Naive thymus-derived CD4-positive, alpha-beta T cell (primary cell): ENCODE measurements around the gene VPS11. TPM values are rescaled to one million over a fixed set of nuclear protein-coding genes. Genes with fewer than 3 reads are reported as not detected.

Experiments used
- ATAC-seq: fragments of 150-1000 bp; cut with Tn5 transposase; 2 replicates; pipeline ENCODE4 v1.10.0; 2021; ENCODE audit warnings: mild to moderate bottlenecking, moderate library complexity
- CTCF ChIA-PET: fragments of 350-600 bp; sonication (Branson Sonifier 250); formaldehyde crosslinking; loops from one replicate; lab custom pipeline; 2021; ENCODE audit warnings: antibody characterized with exemption; lab: Charles Lee
- POLR2A ChIA-PET: fragments of 350-600 bp; sonication (Branson Sonifier 250); formaldehyde crosslinking; loops from one replicate; lab custom pipeline; 2021; ENCODE audit warnings: antibody characterized with exemption, inconsistent platforms; lab: Charles Lee
- DNase-seq, 9 donors: peaks; one replicate each; pipeline versions ENCODE4 v3.0.0 to v3.0.0-alpha.2; 2020 to 2022; ENCODE audit warnings: mixed read lengths in 1 of 9
- H3K27ac ChIP-seq: one replicate; pipeline ENCODE4 v1.7.0; 2013; ENCODE audit warnings: mild to moderate bottlenecking, low read depth, low read length, moderate library complexity
- H3K27me3 ChIP-seq, 2 donors: one replicate each; pipeline ENCODE4 v1.7.0; 2013; ENCODE audit warnings: low read length in 2 of 2, mild to moderate bottlenecking in 2 of 2, moderate library complexity in 2 of 2; ENCODE audit not compliant: control insufficient read depth in 2 of 2, insufficient read depth in 2 of 2
- H3K36me3 ChIP-seq, 3 experiments: 1 replicate in 2 of 3; 2 replicates in 1 of 3; pipeline ENCODE4 v1.7.0; 2013; ENCODE audit warnings: low read length in 3 of 3, mild to moderate bottlenecking in 3 of 3, moderate library complexity in 1 of 3; ENCODE audit not compliant: insufficient read depth in 3 of 3, control insufficient read depth in 2 of 3
- H3K4me1 ChIP-seq, 2 donors: one replicate each; pipeline ENCODE4 v1.7.0; 2013; ENCODE audit warnings: low read length in 2 of 2, mild to moderate bottlenecking in 2 of 2, moderate library complexity in 1 of 2; ENCODE audit not compliant: control insufficient read depth in 2 of 2, insufficient read depth in 2 of 2
- H3K4me3 ChIP-seq: 2 replicates; pipeline ENCODE4 v1.7.0; 2013; ENCODE audit warnings: mild to moderate bottlenecking, low read length
- H3K9me3 ChIP-seq, 3 experiments: 1 replicate in 2 of 3; 2 replicates in 1 of 3; pipeline ENCODE4 v1.7.0; 2013; ENCODE audit warnings: low read length in 3 of 3; ENCODE audit not compliant: control insufficient read depth in 2 of 3
- H3K27ac Mint-ChIP-seq, 9 donors: one replicate each; pipeline ENCODE4 v1.8.0; 2020 to 2022; ENCODE audit warnings: mixed read lengths in 9 of 9, mild to moderate bottlenecking in 8 of 9, moderate library complexity in 5 of 9, inconsistent platforms in 2 of 9
- H3K27me3 Mint-ChIP-seq, 5 donors: one replicate each; pipeline ENCODE4 v1.8.0; 2021 to 2022; ENCODE audit warnings: mixed read lengths in 5 of 5, mild to moderate bottlenecking in 1 of 5
- H3K36me3 Mint-ChIP-seq, 5 donors: one replicate each; pipeline ENCODE4 v1.8.0; 2020 to 2022; ENCODE audit warnings: mixed read lengths in 5 of 5, mild to moderate bottlenecking in 3 of 5, inconsistent platforms in 1 of 5
- H3K4me1 Mint-ChIP-seq, 7 donors: one replicate each; pipeline ENCODE4 v1.8.0; 2020 to 2022; ENCODE audit warnings: mixed read lengths in 7 of 7, mild to moderate bottlenecking in 3 of 7, inconsistent platforms in 1 of 7
- H3K4me3 Mint-ChIP-seq, 10 donors: one replicate each; pipeline ENCODE4 v1.8.0; 2020 to 2022; ENCODE audit warnings: mild to moderate bottlenecking in 10 of 10, mixed read lengths in 10 of 10, moderate library complexity in 6 of 10, inconsistent platforms in 2 of 10
- H3K9me3 Mint-ChIP-seq, 11 donors: one replicate each; pipeline ENCODE4 v1.8.0; 2020 to 2022; ENCODE audit warnings: mixed read lengths in 11 of 11, mild to moderate bottlenecking in 4 of 11, inconsistent platforms in 1 of 11, moderate library complexity in 1 of 11
- intact Hi-C, 2 donors: fragments of 100-400 bp; cut with micrococcal nuclease; formaldehyde crosslinking; loops; one replicate each; pipeline ENCODE4 v1.15.1; 2023
- polyA plus RNA-seq, 2 donors: library from polyadenylated mRNA; unstranded; fragments of 300-500 nt; fragmentation: Illumina TruSeq; gene quantifications; one replicate each; pipeline ENCODE4 v1.2.3, GENCODE V29; 2021
- total RNA-seq, 6 experiments: library from RNA in 5 of 6; stranded (reverse) in 5 of 6; gene quantifications; 1 replicate in 5 of 6; 2 replicates in 1 of 6; pipeline ENCODE4 v1.2.3 and lab custom pipeline; 2021 to 2026

VPS11 gene
- total and polyA plus RNA-seq, 7 experiments from 2014 or later, result 39.0 to 73.9 (median 57.1) TPM

DNA sequence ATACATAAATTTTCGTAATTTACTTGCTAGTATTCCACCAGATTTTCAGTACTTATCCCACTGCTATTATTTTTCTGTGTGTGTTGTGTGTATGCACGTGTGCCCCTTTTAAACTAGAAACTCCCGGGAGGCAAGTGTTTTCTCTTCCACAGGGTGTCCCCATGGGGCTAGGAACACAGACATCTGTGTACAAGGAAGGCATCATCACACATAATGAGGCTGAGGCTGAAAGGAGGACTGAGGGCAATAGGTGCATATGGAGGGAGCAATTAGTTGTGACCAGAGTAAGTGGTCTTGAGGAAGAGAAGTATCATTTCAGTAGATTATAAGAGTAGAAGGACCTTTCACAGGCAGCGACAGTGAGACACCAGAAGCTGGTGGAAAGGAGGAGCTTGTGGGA is 36.2 kb downstream of the VPS11 start:
- intact Hi-C loops, result loop anchor here (2.0 to 5.0 kb wide), 7 partner anchors 73 to 1871 kb away; partner anchors contain the start of genes BCL9L (in 1 of the 2), CENATAC (in 1 of the 2), DDX6 (in 1 of the 2) and KMT2A (in 1 of the 2)
- Histone ChIP-seq H3K36me3 (peaks cover 0 to 4% (median 0%) of the 10 kb centered on the region in 3 experiments), H3K27ac (no peak overlapping the region), H3K4me1 (peaks cover 24 to 30% of the 10 kb centered on the region in 2 donors), H3K4me3 (no peak overlapping the region), H3K27me3 (no peaks in the 10 kb centered on the region), H3K9me3 (no peaks in the 10 kb centered on the region)
- H3K27ac Mint-ChIP-seq, result peak overlapping the region; percentile 85 to 99 (median 99)
- peaks cover 0 to 4% (median 0%) of the 10 kb centered on the region in 5 donors for H3K36me3 Mint-ChIP-seq
- ChIA-PET POLR2A (interaction anchor here (0.8 to 20.2 kb wide), 4 partner anchors 9 to 532 kb away, joined by 3 to 435 read pairs (median 3); partner anchors contain the start of genes ARCN1 and HINFP), CTCF (no interaction called here)
- ATAC-seq (no peak), DNase-seq (peak in 1 of 9 donors; percentile 17)
- no peaks in the 10 kb centered on the region for H3K9me3 Mint-ChIP-seq
- H3K27me3 Mint-ChIP-seq, result no peaks in the 10 kb centered on the region
- peak overlapping the region; percentile 41 to 100 (median 82) for H3K4me3 Mint-ChIP-seq
- peaks cover 30 to 70% (median 54%) of the 10 kb centered on the region in 7 donors for H3K4me1 Mint-ChIP-seq

DNA sequence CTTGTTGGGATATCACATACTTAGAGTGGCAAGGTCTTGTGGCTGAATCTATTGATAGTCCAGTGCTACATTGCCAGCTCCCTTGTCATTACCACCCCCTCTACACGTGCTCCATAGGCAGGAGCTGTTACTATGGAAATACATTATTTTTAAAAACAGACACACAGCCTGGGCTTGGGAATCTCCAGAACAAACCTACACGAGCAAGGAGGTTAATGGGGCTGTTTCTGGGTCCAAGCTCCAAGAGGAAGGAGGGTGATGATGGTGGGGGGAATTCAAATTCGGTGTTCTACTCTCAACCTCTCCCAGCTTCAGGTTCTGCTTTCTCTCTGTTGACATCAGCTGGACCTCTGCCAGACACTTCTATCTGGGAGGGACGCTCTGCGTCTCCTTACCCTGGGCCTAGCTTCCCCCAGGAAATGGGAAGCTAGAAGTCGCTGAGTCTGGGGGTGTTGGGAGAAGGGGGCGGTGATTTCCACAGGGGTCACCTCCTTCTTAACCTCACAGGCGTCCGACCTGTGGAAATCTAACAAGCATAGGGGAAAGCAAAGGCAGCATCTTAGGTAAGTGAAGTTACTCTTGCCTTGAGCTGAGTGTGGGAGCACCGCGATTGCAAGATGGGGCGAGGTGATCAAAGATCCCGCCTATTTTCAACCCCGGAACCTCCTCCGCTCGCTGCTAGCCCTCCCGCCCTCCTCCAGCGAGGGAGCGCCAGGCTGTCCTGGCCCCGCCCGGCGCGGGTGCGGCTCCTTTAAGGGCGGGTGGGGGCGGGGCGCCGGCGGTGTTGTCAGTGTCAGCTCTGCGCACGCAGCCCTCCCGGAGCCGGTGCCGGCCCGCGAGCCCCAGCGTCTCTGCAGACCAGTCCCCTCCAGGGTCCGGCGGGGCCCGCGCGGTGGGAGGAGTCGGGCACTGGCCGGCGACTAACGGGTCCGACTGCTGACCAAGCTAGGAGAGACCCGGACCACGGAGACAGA is 39.2 kb downstream of the VPS11 start, which contains the start of gene C2CD2L:
Gene C2CD2L, plus strand, starts transcription at position 781 of the 974 bp plus-strand sequence. CDS start 398 bp downstream, outside the sequence.
- H3K36me3 ChIP-seq, result peaks cover 9 to 25% (median 11%) of the 10 kb centered on the region in 3 experiments
- no peaks in the 10 kb centered on the region for H3K27me3 Mint-ChIP-seq
- H3K27ac Mint-ChIP-seq, result peak within 1 kb of the TSS; percentile 82 to 98 (median 91)
- H3K36me3 Mint-ChIP-seq, result peaks cover 6 to 23% (median 10%) of the 10 kb centered on the region in 5 donors
- H3K4me1 Mint-ChIP-seq, result peaks cover 46 to 77% (median 62%) of the 10 kb centered on the region in 7 donors
- peak; percentile 95 for ATAC-seq
- no peaks in the 10 kb centered on the region for H3K9me3 ChIP-seq
- H3K27me3 ChIP-seq, result no peaks in the 10 kb centered on the region
- no peaks in the 10 kb centered on the region for H3K9me3 Mint-ChIP-seq
- intact Hi-C loops, result loop anchor here (1.0 to 5.0 kb wide), 10 partner anchors 8 to 178 kb away; partner anchors contain the start of genes HINFP (in 2 of the 2), NLRX1 (in 2 of the 2), ABCG4 (in 1 of the 2) and HYOU1 (in 1 of the 2)
- peak within 1 kb of the TSS; percentile 93 for H3K27ac ChIP-seq
- peak; percentile 78 to 90 (median 86) for DNase-seq
- peaks cover 20 to 30% of the 10 kb centered on the region in 2 donors for H3K4me1 ChIP-seq
- H3K4me3 ChIP-seq, result peak within 1 kb of the TSS; percentile 95
- CTCF ChIA-PET, result interaction anchor here (0.6 to 2.8 kb wide), 5 partner anchors 10 to 154 kb away, joined by 3 to 13 read pairs (median 5); partner anchors contain the start of gene HMBS
- POLR2A ChIA-PET, result interaction anchor here (0.6 to 20.2 kb wide), 18 partner anchors 9 to 199 kb away, joined by 3 to 435 read pairs (median 4); partner anchors contain the start of genes HINFP, HMBS, HYOU1 and NLRX1
- peak within 1 kb of the TSS; percentile 83 to 98 (median 92) for H3K4me3 Mint-ChIP-seq

DNA sequence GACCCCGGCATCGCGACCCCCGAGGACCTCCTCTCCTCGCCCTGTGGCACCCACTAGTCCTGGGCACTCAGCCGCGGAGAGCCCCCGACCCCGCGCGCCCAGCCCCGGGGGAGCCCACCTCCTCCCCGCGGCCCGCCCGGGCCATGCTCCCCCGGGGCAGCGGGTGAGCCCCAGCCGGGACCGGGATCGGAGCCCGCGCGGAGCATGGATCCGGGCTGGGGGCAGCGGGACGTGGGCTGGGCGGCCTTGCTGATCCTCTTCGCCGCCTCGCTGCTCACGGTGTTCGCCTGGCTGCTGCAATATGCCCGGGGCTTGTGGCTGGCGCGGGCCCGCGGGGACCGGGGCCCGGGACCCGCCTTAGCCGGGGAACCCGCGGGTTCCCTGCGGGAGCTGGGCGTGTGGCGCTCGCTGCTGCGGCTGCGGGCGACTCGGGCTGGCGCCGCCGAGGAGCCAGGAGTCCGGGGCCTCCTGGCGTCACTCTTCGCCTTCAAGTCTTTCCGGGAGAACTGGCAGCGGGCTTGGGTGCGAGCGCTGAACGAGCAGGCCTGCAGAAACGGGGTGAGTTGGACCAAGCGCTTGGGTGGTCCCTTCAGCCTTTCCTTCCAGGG is 40.0 kb downstream of the VPS11 start:
- H3K4me1 ChIP-seq, result peaks cover 20 to 30% of the 10 kb centered on the region in 2 donors
- ATAC-seq (peak; percentile 20), DNase-seq (peak in 1 of 9 donors; percentile 16)
- intact Hi-C loops, result loop anchor here (1.0 to 5.0 kb wide), 10 partner anchors 8 to 179 kb away; partner anchors contain the start of genes HINFP (in 2 of the 2), NLRX1 (in 2 of the 2), ABCG4 (in 1 of the 2) and HYOU1 (in 1 of the 2)
- Mint-ChIP-seq H3K4me1 (peaks cover 47 to 71% (median 57%) of the 10 kb centered on the region in 7 donors), H3K4me3 (peak overlapping the region; percentile 83 to 98 (median 92)), H3K27me3 (no peaks in the 10 kb centered on the region), H3K36me3 (peaks cover 7 to 26% (median 13%) of the 10 kb centered on the region in 5 donors), H3K9me3 (no peaks in the 10 kb centered on the region), H3K27ac (peak overlapping the region; percentile 80 to 94 (median 86))
- H3K27ac ChIP-seq, result peak overlapping the region; percentile 93
- POLR2A ChIA-PET, result interaction anchor here (0.6 to 20.2 kb wide), 13 partner anchors 9 to 198 kb away, joined by 3 to 435 read pairs (median 5); partner anchors contain the start of genes CBL, HINFP, HMBS and HYOU1
- CTCF ChIA-PET, result interaction anchor here (1.1 to 2.8 kb wide), 2 partner anchors 9 to 25 kb away, joined by 3 to 13 read pairs; no protein-coding TSS in a partner anchor
- no peaks in the 10 kb centered on the region for H3K9me3 ChIP-seq
- H3K27me3 ChIP-seq, result no peaks in the 10 kb centered on the region
- H3K36me3 ChIP-seq, result peaks cover 9 to 33% (median 16%) of the 10 kb centered on the region in 3 experiments
- H3K4me3 ChIP-seq, result peak overlapping the region; percentile 95

DNA sequence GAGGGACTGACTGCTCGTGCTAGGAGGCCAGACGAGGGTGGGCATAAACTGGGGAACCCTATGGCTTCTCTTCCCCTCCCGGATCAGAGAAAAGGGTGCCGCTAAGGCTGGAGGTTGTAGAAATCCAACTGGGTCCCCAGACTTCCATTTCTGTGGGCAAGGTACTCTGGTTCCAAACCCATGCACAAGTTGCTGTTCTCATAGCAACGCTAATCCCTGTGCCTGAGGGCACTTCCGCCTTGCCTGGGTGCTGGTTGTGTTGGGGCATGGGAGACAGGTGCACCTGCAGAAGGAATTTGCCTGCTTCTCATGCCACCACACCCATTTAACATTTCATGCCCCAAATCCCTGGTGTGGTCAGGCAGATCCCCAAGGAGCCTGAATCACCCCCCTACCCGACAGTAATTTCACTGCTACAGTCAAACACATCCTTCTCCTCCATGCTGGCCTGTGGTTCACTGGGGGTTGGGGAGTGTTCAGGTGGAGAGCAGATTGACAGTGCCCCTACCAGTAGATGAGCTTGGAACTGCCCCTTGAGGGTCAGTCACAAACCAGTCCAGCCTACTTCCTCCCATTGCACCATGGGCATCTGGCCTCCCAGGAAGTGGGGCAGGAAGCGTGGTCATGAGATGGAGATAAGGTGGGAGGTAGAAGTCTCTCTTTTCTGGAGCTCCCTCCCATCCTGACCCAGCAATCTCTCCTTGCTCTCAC is 40.7 kb downstream of the VPS11 start:
- POLR2A ChIA-PET, result interaction anchor here (0.8 to 20.2 kb wide), 10 partner anchors 8 to 98 kb away, joined by 3 to 435 read pairs (median 6); partner anchors contain the start of genes C2CD2L, CBL, DPAGT1 and HINFP
- H3K36me3 ChIP-seq, result peaks cover 9 to 40% (median 21%) of the 10 kb centered on the region in 3 experiments
- peaks cover 50 to 74% (median 57%) of the 10 kb centered on the region in 7 donors for H3K4me1 Mint-ChIP-seq
- intact Hi-C loops, result loop anchor here in 1 of 2 donors (5.0 kb wide), 2 partner anchors 59 to 154 kb away; partner anchors contain the start of gene NLRX1
- peaks cover 20 to 25% of the 10 kb centered on the region in 2 donors for H3K4me1 ChIP-seq
- H3K27ac ChIP-seq, result peak overlapping the region; percentile 93
- no peaks in the 10 kb centered on the region for H3K9me3 Mint-ChIP-seq
- H3K4me3 ChIP-seq, result peak overlapping the region; percentile 95
- H3K9me3 ChIP-seq, result no peaks in the 10 kb centered on the region
- H3K27me3 ChIP-seq, result no peaks in the 10 kb centered on the region
- H3K36me3 Mint-ChIP-seq, result peaks cover 7 to 32% (median 19%) of the 10 kb centered on the region in 5 donors
- peak overlapping the region; percentile 80 to 94 (median 86) for H3K27ac Mint-ChIP-seq
- H3K4me3 Mint-ChIP-seq, result peak overlapping the region; percentile 83 to 98 (median 92)
- CTCF ChIA-PET, result interaction anchor here (0.7 kb wide), 1 partner anchor 13 kb away, joined by 3 read pairs; a partner anchor contains a TSS
- peak in 7 of 9 donors; percentile 41 to 56 (median 50) for DNase-seq
- H3K27me3 Mint-ChIP-seq, result no peaks in the 10 kb centered on the region
- no peak for ATAC-seq

DNA sequence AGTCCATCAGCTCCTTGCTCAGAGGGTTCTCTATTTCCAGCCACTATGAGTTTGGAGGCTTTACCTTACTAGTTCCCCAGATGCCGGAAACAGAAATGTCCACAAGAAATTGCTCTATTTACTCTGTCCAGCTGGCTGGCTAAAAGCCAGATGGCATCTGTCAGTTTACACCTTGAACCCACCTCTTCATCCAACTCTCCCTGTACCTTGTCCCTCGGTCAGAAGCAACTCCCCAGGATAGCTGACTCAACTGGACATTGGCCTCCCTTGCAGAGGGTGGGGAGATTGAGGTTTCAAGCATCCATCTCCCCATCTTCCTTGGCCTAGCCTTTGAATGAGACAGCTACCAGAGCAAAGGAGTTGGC is 41.2 kb downstream of the VPS11 start:
- ATAC-seq (no peak), DNase-seq (no peak)
- Mint-ChIP-seq H3K9me3 (no peaks in the 10 kb centered on the region), H3K27me3 (no peaks in the 10 kb centered on the region), H3K4me1 (peaks cover 49 to 71% (median 54%) of the 10 kb centered on the region in 7 donors), H3K27ac (peak overlapping the region in 8 of 9 donors; percentile 80 to 94 (median 86)), H3K36me3 (peaks cover 7 to 35% (median 19%) of the 10 kb centered on the region in 5 donors), H3K4me3 (peak overlapping the region; percentile 83 to 98 (median 92))
- H3K27me3 ChIP-seq, result no peaks in the 10 kb centered on the region
- ChIA-PET POLR2A (interaction anchor here (0.8 to 20.2 kb wide), 9 partner anchors 7 to 225 kb away, joined by 3 to 435 read pairs (median 6); partner anchors contain the start of genes C2CD2L, CBL, DPAGT1 and HINFP), CTCF (interaction anchor here (0.7 to 1.4 kb wide), 2 partner anchors 13 to 213 kb away, joined by 3 read pairs; a partner anchor contains a TSS)
- peaks cover 20 to 24% of the 10 kb centered on the region in 2 donors for H3K4me1 ChIP-seq
- H3K36me3 ChIP-seq, result peaks cover 9 to 45% (median 21%) of the 10 kb centered on the region in 3 experiments
- H3K27ac ChIP-seq, result peak overlapping the region; percentile 93
- no peaks in the 10 kb centered on the region for H3K9me3 ChIP-seq
- H3K4me3 ChIP-seq, result peak overlapping the region; percentile 95
- intact Hi-C loops, result loop anchor here in 1 of 2 donors (5.0 kb wide), 2 partner anchors 58 to 153 kb away; partner anchors contain the start of gene NLRX1
